Measurements from ENCODE around the gene MINDY4. TPM values are rescaled to one million over a fixed set of nuclear protein-coding genes. Genes with fewer than 3 reads are reported as not detected.

MINDY4 gene
- total and polyA plus RNA-seq, 8 donors = 2.9 to 4.9 (median 3.6) TPM

DNA sequence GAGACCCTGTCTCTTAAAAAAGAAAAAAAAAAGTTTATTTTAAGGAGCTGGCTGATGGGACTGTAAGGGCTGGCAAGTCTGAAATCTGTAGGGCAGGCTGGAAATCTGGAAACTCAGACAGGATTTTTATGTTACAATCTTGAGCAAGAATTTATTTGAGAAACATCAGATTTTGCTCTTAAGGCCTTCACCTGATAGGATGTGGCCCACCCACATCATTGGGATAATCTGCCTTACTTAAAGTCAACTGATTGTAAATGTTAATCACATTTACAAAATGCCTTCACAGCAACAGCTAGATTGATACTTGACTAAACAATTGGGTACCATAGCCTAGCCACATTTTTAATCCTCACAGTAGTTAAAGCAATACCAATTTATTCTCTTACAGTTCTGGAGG is 11.5 kb downstream of the MINDY4 start:
- Histone ChIP-seq H3K27me3 (no peaks in the 10 kb centered on the region), H3K4me1 (no peaks in the 10 kb centered on the region), H3K9me3 (no peaks in the 10 kb centered on the region), H3K4me3 (no peak overlapping the region), H3K27ac (no peak overlapping the region), H3K36me3 (peaks cover 0 to 12% (median 0%) of the 10 kb centered on the region in 3 donors)
- intact Hi-C loops (cut with DNase I) = no loop called here
- FAIRE-seq = no peak
- TF ChIP-seq, protein P1, sequence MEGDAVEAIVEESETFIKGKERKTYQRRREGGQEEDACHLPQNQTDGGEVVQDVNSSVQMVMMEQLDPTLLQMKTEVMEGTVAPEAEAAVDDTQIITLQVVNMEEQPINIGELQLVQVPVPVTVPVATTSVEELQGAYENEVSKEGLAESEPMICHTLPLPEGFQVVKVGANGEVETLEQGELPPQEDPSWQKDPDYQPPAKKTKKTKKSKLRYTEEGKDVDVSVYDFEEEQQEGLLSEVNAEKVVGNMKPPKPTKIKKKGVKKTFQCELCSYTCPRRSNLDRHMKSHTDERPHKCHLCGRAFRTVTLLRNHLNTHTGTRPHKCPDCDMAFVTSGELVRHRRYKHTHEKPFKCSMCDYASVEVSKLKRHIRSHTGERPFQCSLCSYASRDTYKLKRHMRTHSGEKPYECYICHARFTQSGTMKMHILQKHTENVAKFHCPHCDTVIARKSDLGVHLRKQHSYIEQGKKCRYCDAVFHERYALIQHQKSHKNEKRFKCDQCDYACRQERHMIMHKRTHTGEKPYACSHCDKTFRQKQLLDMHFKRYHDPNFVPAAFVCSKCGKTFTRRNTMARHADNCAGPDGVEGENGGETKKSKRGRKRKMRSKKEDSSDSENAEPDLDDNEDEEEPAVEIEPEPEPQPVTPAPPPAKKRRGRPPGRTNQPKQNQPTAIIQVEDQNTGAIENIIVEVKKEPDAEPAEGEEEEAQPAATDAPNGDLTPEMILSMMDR (IDR thresholded peaks at IDR 0.05) = no peak
- no peak for DNase-seq
- ATAC-seq = no peak

DNA sequence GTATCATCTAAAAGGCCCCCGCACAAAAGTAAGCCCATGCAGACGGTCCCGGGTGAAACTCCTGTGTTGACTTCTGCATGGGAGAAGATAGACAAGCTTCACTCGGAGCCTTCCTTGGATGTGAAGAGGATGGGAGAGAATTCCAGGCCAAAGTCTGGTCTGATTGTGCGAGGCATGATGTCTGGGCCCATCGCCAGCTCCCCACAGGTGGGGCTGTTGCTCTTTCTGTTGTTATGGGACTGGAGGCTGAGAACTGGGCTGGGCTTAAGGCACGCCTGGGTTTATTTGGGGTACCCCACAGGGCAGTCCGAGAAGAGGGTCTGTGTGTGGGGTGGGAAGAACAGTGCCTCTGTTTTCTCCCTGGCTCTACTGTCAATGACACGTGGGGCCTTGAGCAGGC is 14.6 kb downstream of the MINDY4 start:
- H3K36me3 ChIP-seq = peaks cover 0 to 12% (median 0%) of the 10 kb centered on the region in 3 donors
- no peaks in the 10 kb centered on the region for H3K27me3 ChIP-seq
- no peak overlapping the region for H3K4me3 ChIP-seq
- H3K9me3 ChIP-seq = no peaks in the 10 kb centered on the region
- no peak for FAIRE-seq
- no peak for DNase-seq
- 91 to 93% methylated on average over 9 of the region's 9 CpGs for WGBS, 2 donors
- no peak overlapping the region for H3K27ac ChIP-seq
- H3K4me1 ChIP-seq = no peaks in the 10 kb centered on the region
- no peak for ATAC-seq
- intact Hi-C loops (cut with DNase I) = no loop called here
- TF ChIP-seq, protein P1 (IDR thresholded peaks at IDR 0.05) = no peak

DNA sequence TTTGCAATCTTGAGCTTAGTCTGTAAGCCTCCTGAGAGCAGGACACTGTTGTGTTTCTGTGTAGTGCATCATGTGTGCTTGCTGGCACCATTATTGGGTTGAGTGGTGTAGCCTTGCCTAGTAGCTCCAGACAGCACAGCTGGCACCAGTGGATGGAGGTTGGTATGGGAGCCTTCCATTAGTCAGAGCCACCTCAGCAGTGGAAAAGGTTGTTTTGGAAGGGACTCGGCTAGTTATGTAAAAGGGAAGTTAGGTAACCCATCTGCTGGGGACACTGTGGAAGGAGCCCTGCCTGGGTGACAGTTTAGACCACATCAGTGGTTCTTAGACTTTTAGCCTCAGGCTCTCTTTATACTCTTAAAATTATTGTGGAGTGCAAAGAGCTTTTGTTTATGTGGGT is 16.3 kb downstream of the MINDY4 start:
- Histone ChIP-seq H3K27me3 (no peaks in the 10 kb centered on the region), H3K27ac (no peak overlapping the region), H3K9me3 (no peaks in the 10 kb centered on the region), H3K36me3 (peaks cover 0 to 20% (median 0%) of the 10 kb centered on the region in 3 donors), H3K4me3 (no peak overlapping the region), H3K4me1 (no peaks in the 10 kb centered on the region)
- intact Hi-C loops (cut with DNase I) = no loop called here
- WGBS, 2 donors = 82 to 92% methylated on average over 1 of the region's 1 CpG
- FAIRE-seq = no peak
- DNase-seq = no peak
- no peak for ATAC-seq
- TF ChIP-seq, protein P1 (IDR thresholded peaks at IDR 0.05) = no peak

DNA sequence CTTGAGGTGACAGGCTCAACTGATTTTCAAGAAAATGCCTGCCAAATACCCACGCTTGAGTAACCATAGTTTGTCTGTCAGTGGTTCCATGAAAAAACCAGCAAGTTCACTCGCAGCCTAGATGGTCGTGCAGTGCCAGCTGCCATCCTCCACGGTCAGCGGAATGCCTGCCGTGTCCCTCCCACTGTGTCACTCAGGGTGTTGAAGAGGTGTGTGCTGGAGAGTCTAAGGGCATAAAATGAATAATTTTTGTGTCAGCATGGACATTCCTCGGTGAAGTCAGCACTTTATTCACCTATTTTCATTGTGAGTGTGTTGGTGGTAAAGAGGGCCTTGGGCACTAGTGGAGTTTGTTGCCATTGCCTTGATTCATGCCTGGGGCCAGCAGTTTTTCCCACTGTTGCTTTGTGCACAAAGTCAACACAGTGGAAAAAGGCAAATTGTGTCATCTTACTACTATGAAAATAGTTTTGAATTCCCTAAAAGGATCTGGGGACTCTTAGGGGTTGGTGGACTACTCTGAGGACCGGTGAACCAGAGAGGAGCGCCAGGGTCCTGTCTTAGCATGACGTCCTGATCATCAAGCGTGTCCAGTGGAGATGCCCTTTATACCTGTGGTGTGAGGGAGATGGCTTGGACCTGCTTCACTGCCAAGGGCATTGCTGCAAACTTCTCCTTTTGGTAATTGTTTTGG is 17.6 kb downstream of the MINDY4 start:
- TF ChIP-seq, protein P1 (IDR thresholded peaks at IDR 0.05) = no peak
- Histone ChIP-seq H3K9me3 (no peaks in the 10 kb centered on the region), H3K27ac (no peak overlapping the region), H3K36me3 (peaks cover 0 to 14% (median 0%) of the 10 kb centered on the region in 3 donors), H3K4me1 (no peaks in the 10 kb centered on the region), H3K27me3 (no peaks in the 10 kb centered on the region), H3K4me3 (no peak overlapping the region)
- FAIRE-seq (no peak), ATAC-seq (no peak), DNase-seq (no peak)
- 63 to 85% methylated on average over 11 of the region's 11 CpGs for WGBS, 2 donors
- intact Hi-C loops (cut with DNase I) = no loop called here

DNA sequence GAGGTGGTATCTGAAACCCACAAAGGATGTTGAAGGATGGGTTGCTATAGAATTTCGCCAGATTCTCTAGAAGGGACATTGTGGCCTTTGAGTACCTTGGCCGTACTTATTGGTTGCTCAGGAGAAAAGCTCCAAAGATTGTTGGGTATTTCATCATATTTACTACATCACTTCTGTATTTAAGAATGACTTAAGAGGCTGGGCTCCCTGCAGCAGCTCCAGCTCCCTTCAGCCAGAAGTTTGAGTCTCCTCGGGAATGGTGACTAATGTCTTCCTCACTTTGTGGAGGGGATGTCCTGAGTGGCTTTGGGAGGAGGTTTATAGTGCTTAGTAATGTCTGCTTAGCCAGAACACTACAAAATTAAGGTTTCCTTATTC is 18.1 kb downstream of the MINDY4 start:
- 85 to 86% methylated on average over 3 of the region's 3 CpGs for WGBS, 2 donors
- no peaks in the 10 kb centered on the region for H3K9me3 ChIP-seq
- H3K27me3 ChIP-seq = no peaks in the 10 kb centered on the region
- FAIRE-seq (no peak), ATAC-seq (peak in 2 of 4 donors; percentile 60 to 69), DNase-seq (no peak)
- H3K36me3 ChIP-seq = peaks cover 0 to 13% (median 0%) of the 10 kb centered on the region in 3 donors
- TF ChIP-seq, protein P1 (IDR thresholded peaks at IDR 0.05) = no peak
- no peaks in the 10 kb centered on the region for H3K4me1 ChIP-seq
- intact Hi-C loops (cut with DNase I) = no loop called here
- H3K27ac ChIP-seq = no peak overlapping the region
- no peak overlapping the region for H3K4me3 ChIP-seq
